GM13977 (cell line): ENCODE data around the gene SLC7A1.

Experiments used
- DNase-seq: peaks from one replicate; pipeline ENCODE4 v3.0.0; 2012; ENCODE audit warnings: low spot score
- in situ Hi-C: fragments of 300-500 bp; cut with MboI; formaldehyde crosslinking; loops from one replicate; pipeline ENCODE4 v1.12.0; 2022; ENCODE audit warnings: low sequenced_read_pairs, low pct_unique_long_range_greater_than_20kb, mixed read lengths, inconsistent platforms; ENCODE audit not compliant: unreplicated experiment
- TF ChIP-seq, protein P1 (sequence below): IDR thresholded peaks from 2 replicates; pipeline ENCODE4 v1.5.1; 2012; ENCODE audit warnings: mild to moderate bottlenecking, control low read depth; ENCODE audit not compliant: insufficient read depth; ENCODE audit errors: extremely low read depth, missing control alignments

The SLC7A1 gene

DNA sequence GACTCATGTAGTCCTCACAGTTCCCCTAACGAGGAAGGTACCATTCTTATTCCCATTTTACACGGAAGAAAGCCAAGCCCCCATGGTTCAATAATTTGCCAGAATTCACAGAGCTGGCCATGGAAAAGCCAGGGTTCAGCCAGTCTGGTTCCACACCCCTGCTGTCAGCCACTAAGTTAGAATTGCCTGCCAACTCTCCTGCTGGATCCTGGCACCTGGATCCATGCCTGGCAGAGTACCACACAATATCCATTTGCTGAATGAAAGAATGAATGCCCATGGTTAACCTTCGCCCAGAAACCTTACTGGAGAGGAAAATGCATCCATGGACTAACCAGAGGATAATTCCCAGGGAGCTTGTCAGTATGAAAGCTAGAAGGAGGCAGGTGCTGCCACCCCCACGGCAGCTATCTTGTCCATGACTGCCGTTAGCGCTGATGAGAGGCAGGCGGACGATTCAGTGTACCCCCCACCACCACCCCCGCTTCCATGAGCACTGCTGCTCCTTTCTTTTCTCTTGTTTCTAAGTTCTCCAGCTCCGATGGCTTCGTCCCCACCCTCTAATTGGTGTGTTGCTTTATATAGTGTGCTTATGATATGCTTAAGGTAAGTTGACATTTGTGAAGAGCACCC, 114.5 kb downstream of the SLC7A1 start:
- in situ Hi-C loops = no loop called here
- DNase-seq = no peak
- TF ChIP-seq, protein P1, sequence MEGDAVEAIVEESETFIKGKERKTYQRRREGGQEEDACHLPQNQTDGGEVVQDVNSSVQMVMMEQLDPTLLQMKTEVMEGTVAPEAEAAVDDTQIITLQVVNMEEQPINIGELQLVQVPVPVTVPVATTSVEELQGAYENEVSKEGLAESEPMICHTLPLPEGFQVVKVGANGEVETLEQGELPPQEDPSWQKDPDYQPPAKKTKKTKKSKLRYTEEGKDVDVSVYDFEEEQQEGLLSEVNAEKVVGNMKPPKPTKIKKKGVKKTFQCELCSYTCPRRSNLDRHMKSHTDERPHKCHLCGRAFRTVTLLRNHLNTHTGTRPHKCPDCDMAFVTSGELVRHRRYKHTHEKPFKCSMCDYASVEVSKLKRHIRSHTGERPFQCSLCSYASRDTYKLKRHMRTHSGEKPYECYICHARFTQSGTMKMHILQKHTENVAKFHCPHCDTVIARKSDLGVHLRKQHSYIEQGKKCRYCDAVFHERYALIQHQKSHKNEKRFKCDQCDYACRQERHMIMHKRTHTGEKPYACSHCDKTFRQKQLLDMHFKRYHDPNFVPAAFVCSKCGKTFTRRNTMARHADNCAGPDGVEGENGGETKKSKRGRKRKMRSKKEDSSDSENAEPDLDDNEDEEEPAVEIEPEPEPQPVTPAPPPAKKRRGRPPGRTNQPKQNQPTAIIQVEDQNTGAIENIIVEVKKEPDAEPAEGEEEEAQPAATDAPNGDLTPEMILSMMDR = no peak

DNA sequence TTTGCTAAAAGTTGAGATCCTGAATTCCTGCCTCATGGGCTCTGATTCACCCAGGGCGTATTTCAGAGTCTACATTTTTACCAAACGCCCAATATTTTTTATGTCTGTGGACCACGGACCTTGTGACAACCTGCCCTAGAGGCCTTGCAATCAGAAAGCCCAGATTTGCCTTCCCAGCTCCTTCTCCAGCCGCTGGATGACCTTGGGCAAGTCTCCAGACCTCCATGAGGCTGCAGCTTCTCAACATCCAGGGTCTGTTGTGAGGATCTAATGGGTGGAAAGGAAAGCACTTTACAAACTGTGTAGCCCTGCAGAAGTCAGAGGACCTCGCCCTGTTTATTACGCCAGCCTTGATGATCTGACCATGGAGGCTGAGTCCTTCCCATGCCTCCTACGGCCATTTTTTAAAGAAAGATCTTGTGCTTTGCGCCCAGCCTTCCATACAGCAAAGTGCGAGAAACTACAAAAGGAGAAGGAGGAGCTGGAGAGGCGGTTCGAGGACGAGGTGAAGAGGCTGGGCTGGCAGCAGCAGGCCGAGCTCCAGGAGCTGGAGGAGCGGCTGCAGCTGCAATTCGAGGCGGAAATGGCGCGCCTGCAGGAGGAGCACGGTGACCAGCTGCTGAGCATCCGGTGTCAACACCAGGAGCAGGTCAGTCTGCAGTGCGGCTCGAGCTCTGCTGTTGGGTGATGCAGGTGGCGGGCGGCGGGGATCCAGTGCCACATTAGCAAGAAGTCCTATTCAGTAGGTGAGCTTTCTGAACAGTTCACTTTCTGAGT, 115.6 kb downstream of the SLC7A1 start:
- TF ChIP-seq, protein P1 = no peak
- no peak for DNase-seq
- in situ Hi-C loops = no loop called here

DNA sequence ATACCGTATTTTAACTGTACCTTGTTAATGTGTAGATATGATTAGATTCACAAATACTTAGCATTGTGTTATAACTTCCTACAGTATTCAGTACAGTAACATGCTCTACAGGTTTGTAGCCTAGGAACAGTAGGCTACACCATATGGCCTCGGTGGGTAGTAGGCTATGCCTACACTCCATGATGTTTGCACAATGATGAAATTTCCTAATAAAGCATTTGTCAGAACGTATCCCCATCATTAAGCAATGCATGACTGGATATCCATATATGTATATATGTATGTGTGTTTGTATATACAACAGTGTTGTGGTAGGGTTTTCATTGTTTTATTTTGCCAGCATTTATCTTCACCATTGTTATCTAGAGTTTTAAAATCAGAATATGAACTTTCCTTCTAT, 119.4 kb downstream of the SLC7A1 start:
- in situ Hi-C loops = no loop called here
- TF ChIP-seq, protein P1 = no peak
- DNase-seq = no peak

GRCh38 chr13:29474991-29475390, 120.5 kb downstream of the SLC7A1 start:
- in situ Hi-C loops = no loop called here
- DNase-seq = no peak
- TF ChIP-seq, protein P1 = no peak

DNA sequence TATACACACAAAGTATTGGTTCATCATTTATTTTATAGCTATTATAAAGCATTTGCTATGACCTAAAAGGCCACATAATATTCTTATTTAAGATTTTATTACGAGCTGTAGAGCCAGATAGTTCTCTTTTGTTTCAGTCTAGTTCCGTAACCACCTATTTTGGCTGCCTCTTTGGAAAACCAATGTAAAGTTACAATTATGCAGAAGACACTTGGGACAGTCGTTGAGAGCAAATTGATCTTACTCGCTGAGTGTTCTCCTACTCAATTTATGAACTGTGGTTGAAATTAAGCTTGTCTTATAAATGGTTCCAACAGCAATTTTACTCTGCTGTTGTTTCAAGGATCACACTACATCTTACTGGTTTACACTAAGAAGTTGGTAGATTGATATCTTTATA, 122.3 kb downstream of the SLC7A1 start:
- TF ChIP-seq, protein P1 = no peak
- no peak for DNase-seq
- in situ Hi-C loops = no loop called here

DNA sequence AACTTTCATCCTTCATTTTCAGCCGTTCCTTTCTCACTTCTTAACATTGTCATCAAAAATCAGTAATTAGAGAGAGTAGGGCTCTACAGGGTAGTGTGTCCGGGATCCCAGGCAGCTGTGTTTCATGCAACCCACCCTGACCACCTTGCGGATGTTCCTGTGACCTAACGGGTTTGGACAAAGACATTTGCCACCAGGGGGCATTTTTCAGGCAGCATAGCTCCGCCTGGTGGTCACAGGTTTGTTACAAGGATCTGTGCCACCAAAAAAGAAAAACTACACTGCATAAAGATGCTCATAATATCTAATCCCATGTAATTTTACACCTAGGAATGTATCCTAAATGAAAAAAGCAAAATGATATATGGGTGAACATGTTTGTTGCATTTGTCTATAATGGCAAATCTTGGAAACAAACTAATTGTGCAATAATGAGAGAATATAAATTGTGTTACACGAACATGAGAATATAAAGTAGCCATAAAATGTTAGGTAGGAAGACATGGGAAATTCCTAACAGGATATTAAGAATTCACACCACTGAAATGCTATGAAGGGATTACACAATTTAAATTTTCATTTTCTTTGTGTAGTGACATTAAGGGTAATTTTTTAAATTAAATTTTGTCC, 123.0 kb downstream of the SLC7A1 start:
- TF ChIP-seq, protein P1 = peak; percentile 98
- DNase-seq = peak; percentile 67
- in situ Hi-C loops = no loop called here
